Suprapubic skin (tissue), 4 donors: Measurements from ENCODE around the gene ATP5PB. TPM values are rescaled to one million over a fixed set of nuclear protein-coding genes. Genes with fewer than 3 reads are reported as not detected.

Source experiments
- DNase-seq, 2 donors: peaks; one replicate each; pipeline ENCODE4 v3.0.0-alpha.2; 2019; ENCODE audit warnings: low spot score in 2 of 2
- H3K27ac ChIP-seq: fragments of 200-600 bp; sonication (generic); one replicate; pipeline ENCODE4 v1.5.1; 2019
- H3K27me3 ChIP-seq: fragments of 200-600 bp; sonication (generic); one replicate; pipeline ENCODE4 v1.5.1; 2019
- H3K36me3 ChIP-seq: fragments of 200-600 bp; sonication (generic); one replicate; pipeline ENCODE4 v1.5.1; 2019
- H3K4me1 ChIP-seq: fragments of 200-600 bp; sonication (generic); one replicate; pipeline ENCODE4 v1.5.1; 2019
- H3K4me3 ChIP-seq: fragments of 200-600 bp; sonication (generic); one replicate; pipeline ENCODE4 v1.5.1; 2019; ENCODE audit warnings: mild to moderate bottlenecking
- H3K9me3 ChIP-seq: fragments of 200-600 bp; sonication (generic); one replicate; pipeline ENCODE4 v1.5.1; 2019
- EP300 ChIP-seq: sonication (generic); formaldehyde crosslinking; IDR thresholded peaks from one replicate; pipeline ENCODE4 v1.6.1; 2017; ENCODE audit warnings: antibody characterized with exemption
- POLR2A ChIP-seq, 2 donors: fragments of 450-650 bp; IDR thresholded peaks; one replicate each; pipeline ENCODE4 v1.6.1; 2017; ENCODE audit warnings: antibody characterized with exemption in 2 of 2, mild to moderate bottlenecking in 2 of 2, moderate library complexity in 2 of 2
- POLR2AphosphoS5 ChIP-seq, 3 donors: sonication (generic); formaldehyde crosslinking; IDR thresholded peaks; one replicate each; pipeline ENCODE4 v1.6.1; 2017; ENCODE audit warnings: antibody characterized with exemption in 3 of 3
- WGBS: methylation state at CpG from one replicate; pipeline ENCODE4 v1.1.5; 2018; 5-methylcytosine and 5-hydroxymethylcytosine counted together
- total RNA-seq, 4 donors: library from RNA; depleted of rRNA; stranded (reverse); fragments of >200 nt; gene quantifications; one replicate each; pipeline ENCODE4 v1.1.0, GENCODE V29; 2016
- TF ChIP-seq, protein P1 (sequence below), 2 donors: fragments of 200-600 bp in 1 of 2; fragments of 450-650 bp in 1 of 2; sonication (generic) in 1 of 2; IDR thresholded peaks; one replicate each; pipeline ENCODE4 v1.5.1; 2016 to 2019; ENCODE audit warnings: antibody characterized with exemption in 2 of 2, mild to moderate bottlenecking in 1 of 2, moderate library complexity in 1 of 2

ATP5PB gene
- total RNA-seq, 4 donors from 2014 or later, result 79.6 to 154 (median 140) TPM

DNA sequence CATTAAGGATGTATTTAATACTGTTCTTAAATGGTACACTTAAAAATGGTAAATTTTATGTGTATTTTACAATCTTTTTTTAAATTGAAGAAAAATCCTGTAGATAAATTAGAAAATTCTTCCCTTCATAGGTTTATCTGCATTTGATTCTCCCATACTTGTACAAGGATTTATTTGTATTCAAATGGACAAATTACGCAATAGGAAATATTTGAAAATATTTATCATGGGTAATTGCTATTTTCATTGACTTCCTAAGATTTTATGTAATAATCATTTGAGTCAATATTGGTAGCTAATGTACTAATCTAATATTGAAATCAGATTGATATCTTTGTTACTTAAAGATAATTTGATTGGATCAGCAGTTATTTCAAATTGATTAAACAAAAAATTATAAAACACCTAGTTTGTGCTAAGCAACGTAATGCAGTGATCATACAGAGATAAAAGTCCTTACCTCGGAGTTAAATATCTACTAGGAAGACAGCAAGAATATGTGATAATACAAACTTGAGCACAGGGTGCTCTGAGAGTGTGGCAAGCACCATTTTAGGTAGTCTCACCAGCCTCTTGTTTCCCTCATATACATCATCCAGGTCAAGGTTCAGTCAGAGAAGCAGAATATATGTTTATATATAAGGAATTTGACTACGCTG lies 13.2 kb downstream of the ATP5PB start:
- H3K27ac ChIP-seq, result no peak overlapping the region
- WGBS, result 90% methylated on average over 4 of the region's 4 CpGs
- H3K27me3 ChIP-seq, result no peaks in the 10 kb centered on the region
- H3K4me1 ChIP-seq, result no peaks in the 10 kb centered on the region
- no peak overlapping the region for H3K4me3 ChIP-seq
- DNase-seq, result no peak
- no peak for TF ChIP-seq EP300
- TF ChIP-seq, protein P1, sequence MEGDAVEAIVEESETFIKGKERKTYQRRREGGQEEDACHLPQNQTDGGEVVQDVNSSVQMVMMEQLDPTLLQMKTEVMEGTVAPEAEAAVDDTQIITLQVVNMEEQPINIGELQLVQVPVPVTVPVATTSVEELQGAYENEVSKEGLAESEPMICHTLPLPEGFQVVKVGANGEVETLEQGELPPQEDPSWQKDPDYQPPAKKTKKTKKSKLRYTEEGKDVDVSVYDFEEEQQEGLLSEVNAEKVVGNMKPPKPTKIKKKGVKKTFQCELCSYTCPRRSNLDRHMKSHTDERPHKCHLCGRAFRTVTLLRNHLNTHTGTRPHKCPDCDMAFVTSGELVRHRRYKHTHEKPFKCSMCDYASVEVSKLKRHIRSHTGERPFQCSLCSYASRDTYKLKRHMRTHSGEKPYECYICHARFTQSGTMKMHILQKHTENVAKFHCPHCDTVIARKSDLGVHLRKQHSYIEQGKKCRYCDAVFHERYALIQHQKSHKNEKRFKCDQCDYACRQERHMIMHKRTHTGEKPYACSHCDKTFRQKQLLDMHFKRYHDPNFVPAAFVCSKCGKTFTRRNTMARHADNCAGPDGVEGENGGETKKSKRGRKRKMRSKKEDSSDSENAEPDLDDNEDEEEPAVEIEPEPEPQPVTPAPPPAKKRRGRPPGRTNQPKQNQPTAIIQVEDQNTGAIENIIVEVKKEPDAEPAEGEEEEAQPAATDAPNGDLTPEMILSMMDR (IDR thresholded peaks at IDR 0.05), result no peak
- no peak for TF ChIP-seq POLR2A (IDR thresholded peaks at IDR 0.05)
- TF ChIP-seq POLR2AphosphoS5 (IDR thresholded peaks at IDR 0.05), result no peak
- no peaks in the 10 kb centered on the region for H3K9me3 ChIP-seq
- peaks cover 55% of the 10 kb centered on the region for H3K36me3 ChIP-seq

DNA sequence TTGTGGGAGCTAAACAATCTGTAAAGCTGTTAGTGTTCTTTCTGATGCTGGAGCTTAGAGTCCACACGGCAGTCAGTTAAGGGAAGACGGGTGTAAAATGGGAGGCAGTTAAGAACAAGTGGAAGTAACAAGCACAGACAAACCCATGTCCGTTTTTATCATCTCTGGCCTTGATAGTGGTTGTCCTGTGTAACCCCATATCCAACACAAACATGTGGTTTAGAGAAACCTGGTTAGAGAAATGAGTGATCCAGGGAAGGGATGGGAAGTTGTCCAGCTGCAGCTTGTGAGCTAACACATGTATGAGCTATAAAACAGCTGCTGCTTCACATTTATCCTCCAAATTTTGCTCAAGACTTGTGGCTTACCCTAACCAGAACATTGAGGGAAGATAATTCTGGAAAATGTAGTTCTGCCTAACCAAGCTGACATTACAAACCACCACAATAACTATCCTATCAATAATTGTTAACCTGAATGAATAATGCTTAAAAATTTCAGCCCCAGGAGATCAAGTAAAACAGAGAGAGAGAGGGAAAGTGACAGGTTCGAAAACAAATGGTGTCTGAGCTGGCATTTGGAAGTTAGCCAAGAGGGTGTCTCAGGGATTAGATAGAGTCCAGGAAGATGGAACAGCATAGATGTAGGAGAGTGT lies 13.9 kb downstream of the ATP5PB start:
- WGBS, result 63% methylated on average over 4 of the region's 4 CpGs

DNA sequence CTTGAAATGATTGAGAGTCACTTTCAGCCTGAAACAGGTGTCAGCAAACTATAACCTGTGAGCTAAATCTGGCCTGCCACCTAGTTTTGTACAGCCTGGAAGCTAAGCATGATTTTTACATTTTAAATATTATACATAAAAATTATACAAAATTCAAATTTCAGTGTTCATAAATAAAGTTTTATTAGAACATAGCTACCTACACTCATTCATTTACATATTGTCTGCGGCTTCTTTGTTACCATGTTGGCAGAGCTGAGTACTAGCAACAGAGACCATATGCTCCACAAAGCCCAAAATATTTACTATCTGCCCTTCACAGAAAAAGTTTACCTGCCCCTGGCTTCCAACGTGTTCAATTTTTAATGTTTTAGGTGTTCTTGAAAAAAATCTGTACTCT lies 16.5 kb downstream of the ATP5PB start:
- Histone ChIP-seq H3K36me3 (peaks cover 39% of the 10 kb centered on the region), H3K27me3 (no peaks in the 10 kb centered on the region), H3K9me3 (no peaks in the 10 kb centered on the region), H3K4me3 (no peak overlapping the region), H3K4me1 (no peaks in the 10 kb centered on the region), H3K27ac (no peak overlapping the region)
- 94% methylated on average over 2 of the region's 2 CpGs for WGBS
- DNase-seq, result no peak
- TF ChIP-seq EP300, result no peak
- TF ChIP-seq POLR2AphosphoS5 (IDR thresholded peaks at IDR 0.05), result no peak
- no peak for TF ChIP-seq POLR2A (IDR thresholded peaks at IDR 0.05)
- TF ChIP-seq, protein P1 (IDR thresholded peaks at IDR 0.05), result no peak

More for the DNA sequence above, 13.9 kb downstream of the ATP5PB start:
- Histone ChIP-seq H3K27ac (no peak overlapping the region), H3K4me1 (no peaks in the 10 kb centered on the region), H3K27me3 (no peaks in the 10 kb centered on the region), H3K4me3 (no peak overlapping the region), H3K9me3 (no peaks in the 10 kb centered on the region), H3K36me3 (peaks cover 52% of the 10 kb centered on the region)
- TF ChIP-seq POLR2AphosphoS5 (IDR thresholded peaks at IDR 0.05) (no peak), EP300 (no peak), POLR2A (IDR thresholded peaks at IDR 0.05) (no peak)
- TF ChIP-seq, protein P1 (IDR thresholded peaks at IDR 0.05), result no peak
- DNase-seq, result no peak

DNA sequence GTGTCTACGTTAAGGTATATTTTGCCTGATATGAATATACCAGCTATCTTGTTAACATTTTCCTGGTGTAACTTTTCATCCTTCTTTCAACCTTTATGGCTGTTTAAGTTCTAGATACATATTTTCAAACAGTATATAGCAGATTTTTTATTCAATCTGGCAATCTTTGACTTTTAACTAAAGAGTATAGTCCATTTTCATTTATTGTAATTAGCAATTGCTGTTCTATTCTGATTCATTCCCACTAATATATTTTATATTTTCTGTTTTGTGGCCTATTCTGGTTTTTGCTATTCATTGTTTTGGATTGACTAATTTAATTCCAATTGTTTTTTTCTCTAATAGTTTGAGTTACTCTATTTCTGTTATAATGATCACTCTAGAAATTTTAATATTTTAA lies 17.2 kb downstream of the ATP5PB start:
- 0% methylated on average over 1 of the region's 1 CpG for WGBS
- DNase-seq, result no peak
- TF ChIP-seq EP300 (no peak), POLR2AphosphoS5 (IDR thresholded peaks at IDR 0.05) (no peak), POLR2A (IDR thresholded peaks at IDR 0.05) (no peak)
- TF ChIP-seq, protein P1 (IDR thresholded peaks at IDR 0.05), result no peak
- Histone ChIP-seq H3K4me1 (no peaks in the 10 kb centered on the region), H3K9me3 (no peaks in the 10 kb centered on the region), H3K27me3 (no peaks in the 10 kb centered on the region), H3K27ac (no peak overlapping the region), H3K36me3 (peaks cover 32% of the 10 kb centered on the region), H3K4me3 (no peak overlapping the region)

DNA sequence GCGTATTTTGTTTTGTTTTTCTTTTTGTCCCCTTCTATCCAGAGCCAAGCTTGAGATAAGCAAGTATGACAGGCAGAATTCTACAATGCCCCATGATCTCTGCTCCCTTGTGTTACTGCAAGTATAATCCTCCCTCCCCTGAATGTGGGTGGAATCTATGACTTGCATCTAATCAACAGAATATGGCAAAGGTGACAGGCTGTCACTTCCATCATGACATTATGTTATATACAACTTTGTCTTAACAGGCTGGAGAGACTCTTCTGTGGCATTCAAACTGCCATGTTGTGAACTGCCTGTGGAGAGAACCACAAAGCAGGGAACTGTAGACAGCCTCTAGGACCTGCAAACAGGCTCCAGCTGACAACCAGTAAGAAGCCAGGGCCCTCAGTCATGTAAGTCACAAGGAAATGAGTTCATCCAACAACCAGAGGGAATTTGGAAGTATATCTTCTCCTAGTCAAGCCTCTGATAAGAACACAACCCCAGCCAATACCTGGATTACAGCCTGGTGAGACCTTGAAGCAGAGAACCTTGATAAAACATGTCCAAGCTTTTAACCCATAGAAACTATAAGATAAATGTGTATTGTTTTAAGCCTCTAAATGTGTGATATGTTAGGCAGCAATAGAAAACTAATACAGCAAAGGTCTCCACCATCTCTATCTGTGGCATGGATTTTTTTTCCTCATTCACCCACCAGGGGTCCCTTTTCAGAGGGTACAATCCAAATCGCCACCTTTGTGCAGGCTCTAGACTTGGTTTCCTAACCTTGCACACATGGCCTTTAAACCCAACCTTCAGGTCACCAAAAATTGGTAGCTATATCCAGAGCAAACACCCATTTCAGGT lies 18.8 kb downstream of the ATP5PB start:
- Histone ChIP-seq H3K4me3 (no peak overlapping the region), H3K9me3 (no peaks in the 10 kb centered on the region), H3K27me3 (no peaks in the 10 kb centered on the region), H3K27ac (no peak overlapping the region), H3K4me1 (no peaks in the 10 kb centered on the region), H3K36me3 (peaks cover 16% of the 10 kb centered on the region)
- no peak for DNase-seq
- 96% methylated on average over 2 of the region's 2 CpGs for WGBS
- TF ChIP-seq POLR2AphosphoS5 (IDR thresholded peaks at IDR 0.05) (no peak), POLR2A (IDR thresholded peaks at IDR 0.05) (no peak), EP300 (no peak)
- TF ChIP-seq, protein P1 (IDR thresholded peaks at IDR 0.05), result no peak
